Measurements from ENCODE around the gene SEMA7A.

GRCh38 chr15:74374648-74375302 is 59.0 kb downstream of the SEMA7A start:
- TF ChIP-seq, protein P1, sequence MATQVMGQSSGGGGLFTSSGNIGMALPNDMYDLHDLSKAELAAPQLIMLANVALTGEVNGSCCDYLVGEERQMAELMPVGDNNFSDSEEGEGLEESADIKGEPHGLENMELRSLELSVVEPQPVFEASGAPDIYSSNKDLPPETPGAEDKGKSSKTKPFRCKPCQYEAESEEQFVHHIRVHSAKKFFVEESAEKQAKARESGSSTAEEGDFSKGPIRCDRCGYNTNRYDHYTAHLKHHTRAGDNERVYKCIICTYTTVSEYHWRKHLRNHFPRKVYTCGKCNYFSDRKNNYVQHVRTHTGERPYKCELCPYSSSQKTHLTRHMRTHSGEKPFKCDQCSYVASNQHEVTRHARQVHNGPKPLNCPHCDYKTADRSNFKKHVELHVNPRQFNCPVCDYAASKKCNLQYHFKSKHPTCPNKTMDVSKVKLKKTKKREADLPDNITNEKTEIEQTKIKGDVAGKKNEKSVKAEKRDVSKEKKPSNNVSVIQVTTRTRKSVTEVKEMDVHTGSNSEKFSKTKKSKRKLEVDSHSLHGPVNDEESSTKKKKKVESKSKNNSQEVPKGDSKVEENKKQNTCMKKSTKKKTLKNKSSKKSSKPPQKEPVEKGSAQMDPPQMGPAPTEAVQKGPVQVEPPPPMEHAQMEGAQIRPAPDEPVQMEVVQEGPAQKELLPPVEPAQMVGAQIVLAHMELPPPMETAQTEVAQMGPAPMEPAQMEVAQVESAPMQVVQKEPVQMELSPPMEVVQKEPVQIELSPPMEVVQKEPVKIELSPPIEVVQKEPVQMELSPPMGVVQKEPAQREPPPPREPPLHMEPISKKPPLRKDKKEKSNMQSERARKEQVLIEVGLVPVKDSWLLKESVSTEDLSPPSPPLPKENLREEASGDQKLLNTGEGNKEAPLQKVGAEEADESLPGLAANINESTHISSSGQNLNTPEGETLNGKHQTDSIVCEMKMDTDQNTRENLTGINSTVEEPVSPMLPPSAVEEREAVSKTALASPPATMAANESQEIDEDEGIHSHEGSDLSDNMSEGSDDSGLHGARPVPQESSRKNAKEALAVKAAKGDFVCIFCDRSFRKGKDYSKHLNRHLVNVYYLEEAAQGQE (IDR thresholded peaks at IDR 0.05; ENCODE audit: insufficient read depth in 1 of 2, low read depth in 2 of 2, low read length in 2 of 2), result no peak
- no peak for TF ChIP-seq POLR2AphosphoS5 (IDR thresholded peaks at IDR 0.05; ENCODE audit: low read depth, low read length)
- no peak for TF ChIP-seq TAF1 (IDR thresholded peaks at IDR 0.05; ENCODE audit: borderline replicate concordance, insufficient read depth, low read length)
